Transverse colon (tissue), 4 donors: Measurements from ENCODE around the gene THNSL1. TPM values are rescaled to one million over a fixed set of nuclear protein-coding genes. Genes with fewer than 3 reads are reported as not detected.
"Not testable (repeated sequence)": the region's sequence is repeated elsewhere in the genome, so short reads cannot be mapped to it uniquely, and the experiment has no call there.

ENCODE experiments used
- DNase-seq: peaks from one replicate; pipeline ENCODE4 v3.0.0-alpha.2; 2019
- H3K27ac ChIP-seq, 4 donors: fragments of 200-600 bp; sonication (generic); 2 replicates each; pipeline ENCODE4 v1.5.1; 2016 to 2018; ENCODE audit warnings: inconsistent platforms in 4 of 4
- H3K27me3 ChIP-seq: fragments of 200-600 bp; sonication (generic); 2 replicates; pipeline ENCODE4 v1.5.1; 2017; ENCODE audit warnings: inconsistent platforms
- H3K36me3 ChIP-seq, 4 donors: fragments of 200-600 bp; sonication (generic); 2 replicates each; pipeline ENCODE4 v1.5.1; 2017 to 2019; ENCODE audit warnings: inconsistent platforms in 4 of 4
- H3K4me1 ChIP-seq, 4 donors: fragments of 200-600 bp; sonication (generic); 2 replicates each; pipeline ENCODE4 v1.5.1; 2017 to 2020; ENCODE audit warnings: inconsistent platforms in 4 of 4
- H3K4me3 ChIP-seq, 4 donors: fragments of 200-600 bp; sonication (generic); 1 replicate in 1 of 4; 2 replicates in 3 of 4; pipeline versions ENCODE4 v1.5.1 to v1.6.1; 2017 to 2019; ENCODE audit warnings: inconsistent platforms in 4 of 4
- H3K9me3 ChIP-seq, 2 donors: fragments of 200-600 bp; sonication (generic); 2 replicates each; pipeline ENCODE4 v1.5.1; 2017 to 2019; ENCODE audit warnings: inconsistent platforms in 2 of 2
- CTCF ChIP-seq, 5 experiments: fragments of 200-600 bp in 3 of 5; fragments of 450-650 bp in 2 of 5; sonication (generic) in 3 of 5; IDR thresholded peaks; 1 replicate in 2 of 5; 2 replicates in 3 of 5; pipeline ENCODE4 v1.5.1; 2016 to 2017; ENCODE audit warnings: antibody characterized with exemption in 5 of 5, inconsistent platforms in 3 of 5, mild to moderate bottlenecking in 2 of 5, moderate library complexity in 1 of 5
- EP300 ChIP-seq: sonication (generic); formaldehyde crosslinking; IDR thresholded peaks from one replicate; pipeline ENCODE4 v1.6.1; 2017; ENCODE audit warnings: antibody characterized with exemption, low read depth
- POLR2A ChIP-seq: fragments of 450-650 bp; IDR thresholded peaks from one replicate; pipeline ENCODE4 v1.6.1; 2016; ENCODE audit warnings: antibody characterized with exemption, mild to moderate bottlenecking, moderate library complexity
- POLR2AphosphoS5 ChIP-seq, 3 donors: sonication (generic); formaldehyde crosslinking; IDR thresholded peaks; one replicate each; pipeline ENCODE4 v1.6.1; 2016; ENCODE audit warnings: antibody characterized with exemption in 3 of 3
- WGBS, 2 donors: methylation state at CpG; one replicate each; pipeline ENCODE4 v1.1.5; 2018; ENCODE audit warnings: low coverage in 1 of 2; 5-methylcytosine and 5-hydroxymethylcytosine counted together
- in situ Hi-C, 4 donors: fragments of 200-750 bp; cut with MboI; loops; one replicate each; pipeline versions ENCODE4 v1.15.0 to v1.15.1; 2017; ENCODE audit warnings: low sequenced_read_pairs in 3 of 4, low pct_ligation_motif_present in 1 of 4, low pct_unique_long_range_greater_than_20kb in 1 of 4
- intact Hi-C: fragments of 100-400 bp; cut with DNase I; formaldehyde crosslinking; loops from one replicate; pipeline ENCODE4 v1.15.1; 2023; ENCODE audit warnings: low total_unique reads
- total RNA-seq, 4 donors: library from RNA; depleted of rRNA; stranded (reverse); fragments of >200 nt; gene quantifications; one replicate each; pipeline ENCODE4 v1.1.0, GENCODE V29; 2016

The THNSL1 gene
- total RNA-seq, 4 donors from 2014 or later, result 0.60 to 2.2 (median 2.0) TPM

GRCh38 chr10:24998044-24998443, 18.4 kb upstream of the THNSL1 start:
- 79 to 82% methylated on average over 2 to 3 of the region's 3 CpGs for WGBS, 2 donors
- H3K4me3 ChIP-seq, result no peak overlapping the region
- intact Hi-C loops (no loop called here), in situ Hi-C loops (loop anchor here in 3 of 4 donors (25.0 kb wide), 1 partner anchor 361 kb away; no protein-coding TSS in a partner anchor)
- no peaks in the 10 kb centered on the region for H3K27me3 ChIP-seq
- H3K9me3 ChIP-seq, result peaks cover 0 to 8% of the 10 kb centered on the region in 2 donors
- H3K4me1 ChIP-seq, result no peaks in the 10 kb centered on the region
- TF ChIP-seq EP300, result no peak
- TF ChIP-seq POLR2A, result no peak
- TF ChIP-seq POLR2AphosphoS5 (IDR thresholded peaks at IDR 0.05), result no peak
- no peak for TF ChIP-seq CTCF (IDR thresholded peaks at IDR 0.05)
- no peak overlapping the region for H3K27ac ChIP-seq
- no peaks in the 10 kb centered on the region for H3K36me3 ChIP-seq
- no peak for DNase-seq

- H3K9me3 ChIP-seq, intact Hi-C loops, H3K4me1 ChIP-seq, H3K27ac ChIP-seq, H3K27me3 ChIP-seq, H3K36me3 ChIP-seq, DNase-seq, H3K4me3 ChIP-seq: not testable (repeated sequence)
- 82 to 92% methylated on average over 2 of the region's 2 CpGs for WGBS, 2 donors
- in situ Hi-C loops, result loop anchor here in 1 of 4 donors (10.0 kb wide), 1 partner anchor 287 kb away; the partner anchor contains the start of gene ARHGAP21
These were observed 4.8 kb upstream of the THNSL1 start for GRCh38 chr10:25011591-25011990.

GRCh38 chr10:25014579-25014978, 1.8 kb upstream of the THNSL1 start:
- peaks cover 0 to 18% (median 14%) of the 10 kb centered on the region in 4 donors for H3K4me1 ChIP-seq
- H3K4me3 ChIP-seq, result no peak overlapping the region
- intact Hi-C loops, result no loop called here
- H3K27me3 ChIP-seq, result no peaks in the 10 kb centered on the region
- H3K36me3 ChIP-seq, result no peaks in the 10 kb centered on the region
- no peak overlapping the region for H3K27ac ChIP-seq
- TF ChIP-seq POLR2A (no peak), EP300 (no peak), POLR2AphosphoS5 (IDR thresholded peaks at IDR 0.05) (no peak), CTCF (IDR thresholded peaks at IDR 0.05) (no peak)
- no peak for DNase-seq
- H3K9me3 ChIP-seq, result no peaks in the 10 kb centered on the region
- in situ Hi-C loops, result loop anchor here in 1 of 4 donors (10.0 kb wide), 1 partner anchor 290 kb away; the partner anchor contains the start of gene ARHGAP21

GRCh38 chr10:25015828-25016375, 510 bp upstream of the THNSL1 start, which contains the start of gene ENKUR:
TSS of gene ENKUR (minus strand) at chr10:25016158. CDS start at chr10:25015936, 222 bp downstream.
- peak within 1 kb of the TSS; percentile 94 to 98 (median 96) for H3K27ac ChIP-seq
- in situ Hi-C loops (loop anchor here in 1 of 4 donors (10.0 kb wide), 1 partner anchor 291 kb away; the partner anchor contains the start of gene ARHGAP21), intact Hi-C loops (no loop called here)
- no peaks in the 10 kb centered on the region for H3K9me3 ChIP-seq
- peak within 1 kb of the TSS; percentile 51 to 92 (median 62) for H3K4me3 ChIP-seq
- no peaks in the 10 kb centered on the region for H3K27me3 ChIP-seq
- peak; percentile 94 for DNase-seq
- no peaks in the 10 kb centered on the region for H3K36me3 ChIP-seq
- TF ChIP-seq POLR2AphosphoS5 (IDR thresholded peaks at IDR 0.05), result no peak
- no peak for TF ChIP-seq POLR2A
- no peak for TF ChIP-seq EP300
- TF ChIP-seq CTCF (IDR thresholded peaks at IDR 0.05), result no peak
- H3K4me1 ChIP-seq, result peaks cover 0 to 18% (median 14%) of the 10 kb centered on the region in 4 donors
- 0 to 1% methylated on average over 15 to 16 of the region's 16 CpGs for WGBS, 2 donors
